Heart left ventricle (tissue), 16 donors: Measurements from ENCODE around the gene PRSS21. TPM values are rescaled to one million over a fixed set of nuclear protein-coding genes. Genes with fewer than 3 reads are reported as not detected.

ENCODE experiments used
- ATAC-seq, 4 donors: fragments of 200-7000 bp; cut with Tn5 transposase; one replicate each; pipeline ENCODE4 v1.9.1; 2020 to 2022; ENCODE audit warnings: moderate library complexity in 4 of 4, mild to moderate bottlenecking in 3 of 4, moderate number of reproducible peaks in 1 of 4
- DNase-seq, 5 donors: peaks; one replicate each; pipeline ENCODE4 v3.0.0-alpha.2; 2020
- H3K27ac ChIP-seq, 12 donors: fragments of 200-600 bp; sonication (generic) in 4 of 12; one replicate each; pipeline versions ENCODE4 v1.5.0 to v1.8.0; 2016 to 2022; ENCODE audit warnings: mild to moderate bottlenecking in 2 of 12
- H3K27me3 ChIP-seq, 9 donors: fragments of 200-600 bp; sonication (generic) in 2 of 9; one replicate each; pipeline versions ENCODE4 v1.5.1 to v1.8.0; 2016 to 2022; ENCODE audit warnings: mild to moderate bottlenecking in 3 of 9
- H3K36me3 ChIP-seq, 9 donors: fragments of 200-600 bp; sonication (generic) in 2 of 9; one replicate each; pipeline versions ENCODE4 v1.5.0 to v1.8.0; 2018 to 2022; ENCODE audit warnings: mild to moderate bottlenecking in 2 of 9
- H3K4me1 ChIP-seq, 12 donors: fragments of 200-600 bp; sonication (generic) in 4 of 12; one replicate each; pipeline versions ENCODE4 v1.5.0 to v1.8.0; 2016 to 2022; ENCODE audit warnings: mild to moderate bottlenecking in 3 of 12
- H3K4me3 ChIP-seq, 12 donors: fragments of 200-600 bp; sonication (generic) in 4 of 12; one replicate each; pipeline versions ENCODE4 v1.5.0 to v1.8.0; 2017 to 2022; ENCODE audit warnings: mild to moderate bottlenecking in 9 of 12, moderate library complexity in 4 of 12
- H3K9me3 ChIP-seq, 12 donors: fragments of 200-600 bp; sonication (generic) in 4 of 12; one replicate each; pipeline versions ENCODE4 v1.5.0 to v1.8.0; 2016 to 2022; ENCODE audit warnings: mild to moderate bottlenecking in 1 of 12
- CTCF ChIP-seq, 12 donors: fragments of 200-600 bp; sonication (generic) in 4 of 12; IDR thresholded peaks; one replicate each; pipeline versions ENCODE4 v1.5.0 to v1.8.0; 2018 to 2022; ENCODE audit warnings: antibody characterized with exemption in 12 of 12, mild to moderate bottlenecking in 5 of 12
- POLR2A ChIP-seq, 2 donors: fragments of 450-650 bp; IDR thresholded peaks; one replicate each; pipeline ENCODE4 v1.6.1; 2017; ENCODE audit warnings: antibody characterized with exemption in 2 of 2, mild to moderate bottlenecking in 2 of 2, moderate library complexity in 2 of 2
- WGBS, 4 donors: extraction: QIAGEN DNeasy Blood & Tissue Kit in 2 of 4; methylation state at CpG; one replicate each; pipeline versions ENCODE4 v1.1.5 to v1.1.7; 2013 to 2018; 5-methylcytosine and 5-hydroxymethylcytosine counted together
- intact Hi-C, 10 donors: fragments of 100-400 bp; cut with DNase I; formaldehyde crosslinking; loops; one replicate each; pipeline versions ENCODE4 v1.11.1 to v1.14.2; 2022
- polyA plus RNA-seq, 2 donors: library from polyadenylated mRNA; stranded (reverse); fragments of 200-250 nt; gene quantifications; one replicate each; pipeline ENCODE4 v1.2.3, GENCODE V29; 2013
- total RNA-seq, 9 donors: library from RNA; depleted of rRNA in 2 of 9; stranded (reverse); fragments of >200 nt in 2 of 9; fragmentation: NEBNext Ultra II Directional in 3 of 9; extraction: Animal tissue kit (Norgen Biotek cat#: 25700) in 3 of 9; gene quantifications; one replicate each; pipeline versions ENCODE4 v1.1.0 to v1.2.4, GENCODE V29; 2016 to 2023
- donor health status: ischemic (EF 13 %, LVEDD 7.1; RV severe dilation, severe dysfunction).
- donor health status: healthy with polysubstance abuse.
- donor health status: DM: no; HTN: yes; CAD: no.
- donor health status: DM: no; HTN: no; CAD: no.
- donor health status: ischemic (EF 25% LVEDD 6.9; RV normal size, moderate dysfunction).
- donor health status: ischemic (EF 25% LVEDD 5.7; RV mildly dilated, moderate dysfunction).
- donor health status: healthy.
- donor health status: DM: yes; HTN: yes; CAD: no.
- donor health status: ischemic (EF 35%, LVEDD 5.7; RV mildly dilated, moderate dysfunction).
- donor health status: nonischemic (EF 11% LVEDD 7.7; RV severe dilation, severe dysfunction).
- donor health status: DM: yes; HTN: yes; CAD: no.
- donor health status: PGD.
- donor health status: ischemic (EF 29% LVEDD 5.4; RV normal size, mild dysfunction).
- donor health status: nonischemic (EF 23%, LVEDD 6.1; RV moderate dilation, normal function).

The PRSS21 gene
- total and polyA plus RNA-seq, 11 donors, result not detected

- intact Hi-C loops, result no loop called here
- Histone ChIP-seq H3K27me3 (peaks cover 0 to 19% (median 2%) of the 10 kb centered on the region in 9 donors), H3K9me3 (no peaks in the 10 kb centered on the region), H3K36me3 (no peaks in the 10 kb centered on the region), H3K4me3 (no peak overlapping the region), H3K27ac (no peak overlapping the region), H3K4me1 (peaks cover 0 to 1% (median 0%) of the 10 kb centered on the region in 12 donors)
- ATAC-seq (no peak), DNase-seq (no peak)
- TF ChIP-seq POLR2A (IDR thresholded peaks at IDR 0.05), result no peak
- no peak for TF ChIP-seq CTCF (IDR thresholded peaks at IDR 0.05)
- WGBS, 4 donors, result 64 to 81% (median 76%) methylated on average over 8 to 10 of the region's 10 CpGs
Measured at GRCh38 chr16:2824626-2825025, 7.6 kb downstream of the PRSS21 start.

- Histone ChIP-seq H3K27me3 (peaks cover 0 to 16% (median 3%) of the 10 kb centered on the region in 9 donors), H3K4me3 (no peak overlapping the region), H3K36me3 (no peaks in the 10 kb centered on the region), H3K27ac (no peak overlapping the region), H3K9me3 (no peaks in the 10 kb centered on the region), H3K4me1 (peaks cover 0 to 7% (median 0%) of the 10 kb centered on the region in 12 donors)
- 75 to 85% (median 78%) methylated on average over 21 to 26 of the region's 26 CpGs for WGBS, 4 donors
- TF ChIP-seq CTCF (IDR thresholded peaks at IDR 0.05) (no peak), POLR2A (IDR thresholded peaks at IDR 0.05) (no peak)
- DNase-seq (no peak), ATAC-seq (no peak)
- intact Hi-C loops, result no loop called here
Measured at GRCh38 chr16:2825049-2825742, 8.2 kb downstream of the PRSS21 start.

GRCh38 chr16:2825906-2826305, 8.9 kb downstream of the PRSS21 start:
- DNase-seq (no peak), ATAC-seq (no peak)
- intact Hi-C loops, result no loop called here
- Histone ChIP-seq H3K4me3 (no peak overlapping the region), H3K4me1 (peaks cover 0 to 10% (median 0%) of the 10 kb centered on the region in 12 donors), H3K27ac (no peak overlapping the region), H3K36me3 (no peaks in the 10 kb centered on the region), H3K9me3 (no peaks in the 10 kb centered on the region), H3K27me3 (peaks cover 0 to 16% (median 3%) of the 10 kb centered on the region in 9 donors)
- WGBS, 4 donors, result 72 to 81% (median 73%) methylated on average over 11 of the region's 11 CpGs
- TF ChIP-seq CTCF (IDR thresholded peaks at IDR 0.05) (no peak), POLR2A (IDR thresholded peaks at IDR 0.05) (no peak)

- no peaks in the 10 kb centered on the region for H3K36me3 ChIP-seq
- H3K4me1 ChIP-seq, result peaks cover 0 to 10% (median 0%) of the 10 kb centered on the region in 12 donors
- TF ChIP-seq POLR2A (IDR thresholded peaks at IDR 0.05), result no peak
- TF ChIP-seq CTCF (IDR thresholded peaks at IDR 0.05), result no peak
- ATAC-seq (no peak), DNase-seq (no peak)
- intact Hi-C loops, result no loop called here
- H3K27ac ChIP-seq, result no peak overlapping the region
- 68 to 85% (median 71%) methylated on average over 13 to 19 of the region's 19 CpGs for WGBS, 4 donors
- H3K4me3 ChIP-seq, result no peak overlapping the region
- H3K9me3 ChIP-seq, result no peaks in the 10 kb centered on the region
- peaks cover 0 to 16% (median 3%) of the 10 kb centered on the region in 9 donors for H3K27me3 ChIP-seq
Measured at GRCh38 chr16:2826591-2827373, 9.7 kb downstream of the PRSS21 start.
